Measurements from ENCODE around the gene USP46. TPM values are rescaled to one million over a fixed set of nuclear protein-coding genes. Genes with fewer than 3 reads are reported as not detected.

Gene USP46
- total RNA-seq, 6 experiments from 2014 or later: 4.0 to 5.7 (median 4.9) TPM

- Histone ChIP-seq H3K4me3 (no peak overlapping the region), H3K4me1 (no peaks in the 10 kb centered on the region), H3K36me3 (no peaks in the 10 kb centered on the region), H3K9me3 (no peaks in the 10 kb centered on the region), H3K27me3 (no peaks in the 10 kb centered on the region), H3K27ac (no peak overlapping the region)
- intact Hi-C loops (cut with DNase I): no loop called here
- 57% methylated on average over 5 of the region's 5 CpGs for WGBS (ENCODE audit: insufficient coverage, low coverage, low lambda C conversion rate, missing lambda C conversion rate)
- ATAC-seq: no peak
- TF ChIP-seq CTCF (IDR thresholded peaks at IDR 0.05): no peak
- no peak for TF ChIP-seq POLR2A (IDR thresholded peaks at IDR 0.05)
- DNase-seq: no peak
Observed at GRCh38 chr4:52574036-52574435, 85.1 kb downstream of the USP46 start.

GRCh38 chr4:52573551-52573950 is 85.5 kb downstream of the USP46 start:
- H3K36me3 ChIP-seq: no peaks in the 10 kb centered on the region
- no peak for TF ChIP-seq POLR2A (IDR thresholded peaks at IDR 0.05)
- no peak for TF ChIP-seq CTCF (IDR thresholded peaks at IDR 0.05)
- no peaks in the 10 kb centered on the region for H3K27me3 ChIP-seq
- intact Hi-C loops (cut with DNase I): no loop called here
- no peaks in the 10 kb centered on the region for H3K4me1 ChIP-seq
- no peaks in the 10 kb centered on the region for H3K9me3 ChIP-seq
- ATAC-seq (no peak), DNase-seq (no peak)
- H3K4me3 ChIP-seq: no peak overlapping the region
- 100% methylated on average over 1 of the region's 1 CpG for WGBS (ENCODE audit: insufficient coverage, low coverage, low lambda C conversion rate, missing lambda C conversion rate)
- no peak overlapping the region for H3K27ac ChIP-seq

GRCh38 chr4:52572936-52573485 is 86.1 kb downstream of the USP46 start:
- 100% methylated on average over 2 of the region's 6 CpGs for WGBS (ENCODE audit: insufficient coverage, low coverage, low lambda C conversion rate, missing lambda C conversion rate)
- intact Hi-C loops (cut with DNase I): no loop called here
- DNase-seq: no peak
- no peak for ATAC-seq
- TF ChIP-seq CTCF (IDR thresholded peaks at IDR 0.05) (no peak), POLR2A (IDR thresholded peaks at IDR 0.05) (no peak)
- Histone ChIP-seq H3K27ac (no peak overlapping the region), H3K27me3 (no peaks in the 10 kb centered on the region), H3K4me3 (no peak overlapping the region), H3K36me3 (no peaks in the 10 kb centered on the region), H3K4me1 (no peaks in the 10 kb centered on the region), H3K9me3 (no peaks in the 10 kb centered on the region)

GRCh38 chr4:52568351-52568750 is 90.8 kb downstream of the USP46 start:
- H3K9me3 ChIP-seq: no peaks in the 10 kb centered on the region
- TF ChIP-seq CTCF (IDR thresholded peaks at IDR 0.05) (no peak), POLR2A (IDR thresholded peaks at IDR 0.05) (no peak)
- WGBS (ENCODE audit: insufficient coverage, low coverage, low lambda C conversion rate, missing lambda C conversion rate): 42% methylated on average over 2 of the region's 3 CpGs
- H3K36me3 ChIP-seq: no peaks in the 10 kb centered on the region
- DNase-seq: no peak
- no peaks in the 10 kb centered on the region for H3K27me3 ChIP-seq
- H3K4me1 ChIP-seq: no peaks in the 10 kb centered on the region
- intact Hi-C loops (cut with DNase I): no loop called here
- no peak overlapping the region for H3K27ac ChIP-seq
- ATAC-seq: no peak
- no peak overlapping the region for H3K4me3 ChIP-seq
